OCI-LY1 (cell line): ENCODE measurements around the gene LMX1B.

Source experiments
- H2AFZ ChIP-seq: fragments of 200-600 bp; sonication (generic), shearing (Covaris generic); 2 replicates; pipeline ENCODE4 v1.6.0; 2014; ENCODE audit warnings: antibody characterized with exemption, mild to moderate bottlenecking, low read length
- H3F3A ChIP-seq: fragments of 200-600 bp; sonication (generic), shearing (Covaris generic); 2 replicates; pipeline ENCODE4 v1.6.0; 2014; ENCODE audit warnings: mild to moderate bottlenecking, antibody characterized with exemption, low read length, moderate library complexity; ENCODE audit not compliant: insufficient read depth
- H3K27ac ChIP-seq: fragments of 200-600 bp; sonication (generic); 2 replicates; pipeline ENCODE4 v1.5.1; 2014; ENCODE audit warnings: low read length, mixed run types, mild to moderate bottlenecking, low read depth; ENCODE audit not compliant: poor library complexity, severe bottlenecking
- H3K27me3 ChIP-seq: fragments of 200-600 bp; sonication (generic); 2 replicates; pipeline ENCODE4 v1.6.0; 2014; ENCODE audit warnings: antibody characterized with exemption, mild to moderate bottlenecking, low read length, moderate library complexity; ENCODE audit not compliant: insufficient read depth
- H3K36me3 ChIP-seq: fragments of 200-600 bp; sonication (generic); 2 replicates; pipeline ENCODE4 v1.6.1; 2014; ENCODE audit warnings: mild to moderate bottlenecking, antibody characterized with exemption, low read length, moderate library complexity, mixed read lengths; ENCODE audit not compliant: insufficient read depth
- H3K4me1 ChIP-seq: fragments of 200-600 bp; sonication (generic); 2 replicates; pipeline ENCODE4 v1.5.1; 2014; ENCODE audit warnings: mild to moderate bottlenecking, low read length, moderate library complexity; ENCODE audit not compliant: insufficient read depth, severe bottlenecking
- H3K4me2 ChIP-seq: fragments of 200-600 bp; sonication (generic), shearing (Covaris generic); 2 replicates; pipeline ENCODE4 v1.6.1; 2014; ENCODE audit warnings: low read length
- H3K4me3 ChIP-seq: fragments of 200-600 bp; sonication (generic); 2 replicates; pipeline ENCODE4 v1.5.1; 2014; ENCODE audit warnings: low read length, low read depth, mild to moderate bottlenecking, mixed read lengths; ENCODE audit not compliant: poor library complexity, severe bottlenecking
- H3K79me2 ChIP-seq: fragments of 200-600 bp; shearing (Covaris generic); 2 replicates; pipeline ENCODE4 v1.6.1; 2016; ENCODE audit warnings: mixed run types, low read length, mixed read lengths; ENCODE audit not compliant: insufficient read depth
- H3K9ac ChIP-seq: fragments of 200-600 bp; sonication (generic), shearing (Covaris generic); 2 replicates; pipeline ENCODE4 v1.6.1; 2014; ENCODE audit warnings: mild to moderate bottlenecking, low read length, mixed read lengths
- H3K9me2 ChIP-seq: fragments of 200-600 bp; sonication (generic), shearing (Covaris generic); 2 replicates; pipeline ENCODE4 v1.6.1; 2014; ENCODE audit warnings: low read depth, mild to moderate bottlenecking, low read length, mixed read lengths
- H3K9me3 ChIP-seq: fragments of 200-600 bp; shearing (Covaris generic); 2 replicates; pipeline ENCODE4 v1.6.1; 2014; ENCODE audit warnings: low read length, mixed read lengths
- H4K20me1 ChIP-seq: fragments of 200-600 bp; sonication (generic), shearing (Covaris generic); 2 replicates; pipeline ENCODE4 v1.6.0; 2016; ENCODE audit warnings: mild to moderate bottlenecking, low read length; ENCODE audit not compliant: insufficient read depth
- CTCF ChIP-seq: fragments of 200-600 bp; sonication (generic), shearing (Covaris generic); IDR thresholded peaks from 2 replicates; pipeline ENCODE4 v1.5.1; 2017; ENCODE audit warnings: mild to moderate bottlenecking, antibody characterized with exemption, low read length, moderate library complexity, mixed read lengths
- EZH2 ChIP-seq: fragments of 200-600 bp; sonication (generic), shearing (Covaris generic); IDR thresholded peaks from 2 replicates; pipeline ENCODE4 v1.8.0; 2017; ENCODE audit warnings: borderline replicate concordance, mixed run types, mild to moderate bottlenecking, antibody characterized with exemption, low read length, moderate library complexity, mixed read lengths

Gene LMX1B

GRCh38 chr9:126687930-126688461, 74.3 kb downstream of the LMX1B start:
- Histone ChIP-seq H2AFZ (no peak overlapping the region), H3K9ac (no peak overlapping the region), H3K9me3 (no peaks in the 10 kb centered on the region), H3K4me3 (no peak overlapping the region), H3F3A (no peaks in the 10 kb centered on the region), H3K9me2 (no peaks in the 10 kb centered on the region), H3K27ac (no peak overlapping the region), H3K4me1 (no peaks in the 10 kb centered on the region), H4K20me1 (no peaks in the 10 kb centered on the region), H3K79me2 (no peaks in the 10 kb centered on the region), H3K4me2 (no peak overlapping the region), H3K27me3 (no peaks in the 10 kb centered on the region), H3K36me3 (no peaks in the 10 kb centered on the region)
- no peak for TF ChIP-seq CTCF
- no peak for TF ChIP-seq EZH2

- H2AFZ ChIP-seq = no peak overlapping the region
- H3K4me3 ChIP-seq = no peak overlapping the region
- H3K79me2 ChIP-seq = no peaks in the 10 kb centered on the region
- TF ChIP-seq EZH2 = no peak
- TF ChIP-seq CTCF = no peak
- H3K9me3 ChIP-seq = no peaks in the 10 kb centered on the region
- H3K9ac ChIP-seq = no peak overlapping the region
- no peak overlapping the region for H3K27ac ChIP-seq
- no peaks in the 10 kb centered on the region for H3K36me3 ChIP-seq
- no peaks in the 10 kb centered on the region for H4K20me1 ChIP-seq
- H3K27me3 ChIP-seq = no peaks in the 10 kb centered on the region
- H3K4me2 ChIP-seq = no peak overlapping the region
- H3F3A ChIP-seq = no peaks in the 10 kb centered on the region
- no peaks in the 10 kb centered on the region for H3K9me2 ChIP-seq
- H3K4me1 ChIP-seq = no peaks in the 10 kb centered on the region
These were observed 74.9 kb downstream of the LMX1B start for GRCh38 chr9:126688617-126689016.

- no peak overlapping the region for H3K9ac ChIP-seq
- H3K27me3 ChIP-seq = 0 out of 2 replicates have a peak, but pooled peaks cover 3% of the 10 kb centered on the region
- no peaks in the 10 kb centered on the region for H3K9me3 ChIP-seq
- no peaks in the 10 kb centered on the region for H3K9me2 ChIP-seq
- no peak overlapping the region for H3K27ac ChIP-seq
- TF ChIP-seq EZH2 (no peak), CTCF (no peak)
- no peaks in the 10 kb centered on the region for H3K79me2 ChIP-seq
- no peak overlapping the region for H3K4me2 ChIP-seq
- no peaks in the 10 kb centered on the region for H3K36me3 ChIP-seq
- H3K4me3 ChIP-seq = no peak overlapping the region
- no peak overlapping the region for H2AFZ ChIP-seq
- no peaks in the 10 kb centered on the region for H4K20me1 ChIP-seq
- no peaks in the 10 kb centered on the region for H3K4me1 ChIP-seq
- H3F3A ChIP-seq = no peaks in the 10 kb centered on the region
These were observed 75.5 kb downstream of the LMX1B start for GRCh38 chr9:126689027-126689825.
